ENCODE measurements around the gene VAV3.

The VAV3 gene

DNA sequence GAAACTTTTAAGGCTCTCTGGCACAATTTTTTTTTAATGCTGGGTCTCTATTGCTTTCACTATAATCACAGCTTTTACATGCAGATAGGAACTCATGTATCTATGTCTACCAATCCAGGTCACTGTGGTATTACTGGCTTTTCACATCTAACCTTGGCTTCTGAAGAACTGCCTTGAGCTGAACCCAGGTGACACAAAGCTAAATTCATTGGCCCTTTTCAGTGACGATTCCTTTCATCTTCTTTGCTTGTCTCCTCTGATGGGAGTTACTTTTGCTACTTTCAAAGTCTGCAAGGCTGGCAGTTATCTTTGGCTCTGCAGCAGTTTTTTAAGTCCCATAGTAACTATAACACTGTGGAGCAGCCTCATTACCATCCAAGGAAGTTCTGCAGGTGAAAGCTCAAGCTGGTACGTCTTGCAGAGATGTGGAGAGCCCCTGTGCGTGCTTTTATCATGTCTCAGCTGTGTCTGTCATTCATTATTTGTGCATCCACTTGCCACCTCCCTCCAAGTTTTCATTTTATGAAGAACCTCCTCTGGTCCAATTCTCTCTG lies 364.3 kb downstream of the VAV3 start:
- no peak for TF ChIP-seq CTCF (conservative IDR thresholded peaks at IDR 0.05; ENCODE audit: low read length)
- DNase-seq (ENCODE audit: low read depth): no peak
- H3K4me3 ChIP-seq (ENCODE audit: low read length): no peak overlapping the region

DNA sequence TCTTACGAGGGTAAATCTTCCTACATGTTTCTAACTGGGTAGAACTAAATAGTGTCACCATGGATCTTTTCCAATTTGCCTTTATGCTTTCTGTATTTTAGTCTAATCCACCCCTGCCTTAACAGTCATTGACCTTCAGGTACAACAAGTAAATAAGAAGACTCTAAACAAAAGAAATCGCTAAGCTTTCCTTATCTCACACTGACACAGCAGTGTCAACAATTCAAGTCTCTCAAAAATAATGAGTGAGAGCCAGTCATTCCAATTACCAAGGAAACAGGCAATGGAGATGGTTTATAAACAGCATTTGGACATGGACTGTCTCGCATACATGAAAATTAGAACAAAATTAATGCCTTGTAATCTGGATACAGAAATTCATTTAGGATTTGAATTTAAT lies 365.8 kb downstream of the VAV3 start:
- H3K4me3 ChIP-seq (ENCODE audit: low read length): no peak overlapping the region
- DNase-seq (ENCODE audit: low read depth): no peak

DNA sequence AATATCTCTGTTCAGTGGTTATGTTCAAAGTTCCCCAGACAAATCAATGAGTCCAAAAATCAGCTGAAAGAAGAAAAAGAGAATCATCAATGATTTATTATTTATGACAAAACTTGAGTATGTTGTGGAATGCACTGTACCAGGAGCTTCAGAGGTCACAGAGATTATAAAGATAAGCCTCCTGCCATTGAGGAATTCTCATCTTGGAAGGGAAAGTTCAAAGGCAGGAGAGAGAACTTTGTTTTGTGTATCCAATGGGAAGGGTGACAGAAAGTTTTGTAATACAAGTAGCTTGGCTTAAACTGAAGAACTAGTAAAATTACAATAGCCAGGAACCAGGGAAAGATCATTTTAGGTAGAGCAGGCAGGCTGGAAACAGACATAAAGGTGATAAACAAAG lies 367.7 kb downstream of the VAV3 start:
- no peak for DNase-seq (ENCODE audit: low read depth)
- H3K4me3 ChIP-seq (ENCODE audit: low read length): no peak overlapping the region
- no peak for TF ChIP-seq CTCF (conservative IDR thresholded peaks at IDR 0.05; ENCODE audit: low read length)

More for the DNA sequence above, 365.8 kb downstream of the VAV3 start:
- TF ChIP-seq CTCF (conservative IDR thresholded peaks at IDR 0.05; ENCODE audit: low read length): no peak

DNA sequence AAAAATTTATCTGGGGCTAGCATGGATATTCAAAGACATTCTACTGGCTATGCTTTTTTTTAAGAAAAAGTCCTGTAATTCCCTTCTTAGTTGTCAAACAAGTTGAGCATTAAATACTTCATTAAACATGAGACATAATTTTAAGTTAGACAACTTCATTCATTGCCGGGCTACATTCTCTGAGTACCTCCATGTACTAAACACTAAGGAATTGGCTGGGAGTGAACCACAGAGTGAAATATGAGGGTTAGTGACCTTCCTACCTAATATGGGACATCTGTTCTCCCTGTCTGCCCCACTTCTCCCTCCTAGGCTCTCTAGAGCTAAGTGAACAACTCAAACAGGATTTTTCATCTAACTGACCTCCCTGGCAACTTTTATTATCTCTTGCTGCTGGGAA lies 370.4 kb downstream of the VAV3 start:
- H3K4me3 ChIP-seq (ENCODE audit: low read length): no peak overlapping the region
- no peak for TF ChIP-seq CTCF (conservative IDR thresholded peaks at IDR 0.05; ENCODE audit: low read length)
- DNase-seq (ENCODE audit: low read depth): peak; percentile 40

GRCh38 chr1:107593501-107594209 lies 371.3 kb downstream of the VAV3 start:
- no peak overlapping the region for H3K4me3 ChIP-seq (ENCODE audit: low read length)
- no peak for DNase-seq (ENCODE audit: low read depth)
- no peak for TF ChIP-seq CTCF (conservative IDR thresholded peaks at IDR 0.05; ENCODE audit: low read length)

GRCh38 chr1:107590900-107591622 lies 373.9 kb downstream of the VAV3 start:
- no peak for DNase-seq (ENCODE audit: low read depth)
- no peak for TF ChIP-seq CTCF (conservative IDR thresholded peaks at IDR 0.05; ENCODE audit: low read length)
- H3K4me3 ChIP-seq (ENCODE audit: low read length): no peak overlapping the region

- TF ChIP-seq CTCF (conservative IDR thresholded peaks at IDR 0.05; ENCODE audit: low read length): no peak
- H3K4me3 ChIP-seq (ENCODE audit: low read length): no peak overlapping the region
- no peak for DNase-seq (ENCODE audit: low read depth)
These were observed 374.9 kb downstream of the VAV3 start for GRCh38 chr1:107590087-107590486.

All from AG10803 (cell line).